ENCODE results near the gene LRP1B.

DNA sequence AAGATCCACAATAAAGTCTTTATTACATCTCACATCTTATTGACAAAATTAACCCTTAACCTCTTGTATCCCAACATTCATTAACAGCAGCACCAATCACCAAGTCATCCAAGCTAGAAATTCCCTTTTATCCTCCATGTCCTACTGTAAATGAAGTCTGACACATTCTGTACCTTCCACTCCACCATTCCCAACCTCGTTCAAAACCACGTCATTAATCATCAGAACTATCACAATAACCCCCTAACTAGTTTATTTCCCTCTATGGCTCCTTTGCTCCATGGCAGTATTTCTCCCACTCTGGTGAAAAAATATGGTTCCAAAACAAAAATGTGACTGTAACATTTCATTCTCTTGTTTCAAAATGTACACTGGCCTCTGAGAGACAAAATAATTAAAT lies 1626.2 kb downstream of the LRP1B start:
- TF ChIP-seq EZH2 (IDR thresholded peaks at IDR 0.05; ENCODE audit: insufficient read depth, poor library complexity, severe bottlenecking), result no peak
- no peak for TF ChIP-seq EZH2phosphoT487 (IDR thresholded peaks at IDR 0.05; ENCODE audit: insufficient read depth, low read depth)
